Measurements from ENCODE around the gene PPP3R1. TPM values are rescaled to one million over a fixed set of nuclear protein-coding genes. Genes with fewer than 3 reads are reported as not detected.
A peak's percentile ranks its signal among the peaks of the same experiment; 100 is the strongest.

Gene PPP3R1
- total and polyA plus RNA-seq, 7 donors = 19.2 to 69.4 (median 45.7) TPM

DNA sequence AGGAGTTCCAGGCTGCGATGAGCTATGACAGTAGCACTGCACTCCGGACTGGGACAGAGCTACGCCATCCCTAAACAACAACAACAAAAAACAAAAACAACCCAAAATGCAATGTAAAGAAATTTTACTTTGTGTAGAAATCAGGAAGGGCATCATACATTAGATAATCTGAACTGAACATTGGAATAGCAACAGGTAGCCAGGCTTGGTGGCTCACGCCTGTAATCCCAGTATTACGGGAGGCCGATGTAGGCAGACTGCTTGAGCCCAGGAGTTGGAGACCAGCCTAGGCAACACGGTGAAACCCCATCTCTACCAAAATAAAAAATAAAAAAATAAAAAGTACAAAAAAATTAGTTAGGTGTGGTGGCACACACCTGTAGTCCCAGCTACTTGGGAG is 96.7 kb downstream of the PPP3R1 start:
- ATAC-seq (no peak), DNase-seq (no peak)
- Histone ChIP-seq H3K27me3 (ENCODE audit: insufficient read depth in 3 of 3, low read length in 2 of 3) (no peaks in the 10 kb centered on the region), H3K4me1 (peaks cover 34% of the 10 kb centered on the region), H3K9me3 (no peaks in the 10 kb centered on the region), H3K36me3 (ENCODE audit: insufficient read depth in 1 of 2, low read depth in 1 of 2) (peaks cover 5 to 10% of the 10 kb centered on the region in 2 donors), H3K4me3 (peak overlapping the region; percentile 99), H3K27ac (no peak overlapping the region)
- intact Hi-C loops (cut with DNase I) = loop anchor here (2.0 to 5.0 kb wide), 2 partner anchors 97 kb away; partner anchors contain the start of gene PPP3R1 (in 2 of the 2)
- TF ChIP-seq, protein P1, sequence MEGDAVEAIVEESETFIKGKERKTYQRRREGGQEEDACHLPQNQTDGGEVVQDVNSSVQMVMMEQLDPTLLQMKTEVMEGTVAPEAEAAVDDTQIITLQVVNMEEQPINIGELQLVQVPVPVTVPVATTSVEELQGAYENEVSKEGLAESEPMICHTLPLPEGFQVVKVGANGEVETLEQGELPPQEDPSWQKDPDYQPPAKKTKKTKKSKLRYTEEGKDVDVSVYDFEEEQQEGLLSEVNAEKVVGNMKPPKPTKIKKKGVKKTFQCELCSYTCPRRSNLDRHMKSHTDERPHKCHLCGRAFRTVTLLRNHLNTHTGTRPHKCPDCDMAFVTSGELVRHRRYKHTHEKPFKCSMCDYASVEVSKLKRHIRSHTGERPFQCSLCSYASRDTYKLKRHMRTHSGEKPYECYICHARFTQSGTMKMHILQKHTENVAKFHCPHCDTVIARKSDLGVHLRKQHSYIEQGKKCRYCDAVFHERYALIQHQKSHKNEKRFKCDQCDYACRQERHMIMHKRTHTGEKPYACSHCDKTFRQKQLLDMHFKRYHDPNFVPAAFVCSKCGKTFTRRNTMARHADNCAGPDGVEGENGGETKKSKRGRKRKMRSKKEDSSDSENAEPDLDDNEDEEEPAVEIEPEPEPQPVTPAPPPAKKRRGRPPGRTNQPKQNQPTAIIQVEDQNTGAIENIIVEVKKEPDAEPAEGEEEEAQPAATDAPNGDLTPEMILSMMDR (IDR thresholded peaks at IDR 0.05) = no peak
- 93 to 97% (median 96%) methylated on average over 7 of the region's 7 CpGs for WGBS, 3 donors

DNA sequence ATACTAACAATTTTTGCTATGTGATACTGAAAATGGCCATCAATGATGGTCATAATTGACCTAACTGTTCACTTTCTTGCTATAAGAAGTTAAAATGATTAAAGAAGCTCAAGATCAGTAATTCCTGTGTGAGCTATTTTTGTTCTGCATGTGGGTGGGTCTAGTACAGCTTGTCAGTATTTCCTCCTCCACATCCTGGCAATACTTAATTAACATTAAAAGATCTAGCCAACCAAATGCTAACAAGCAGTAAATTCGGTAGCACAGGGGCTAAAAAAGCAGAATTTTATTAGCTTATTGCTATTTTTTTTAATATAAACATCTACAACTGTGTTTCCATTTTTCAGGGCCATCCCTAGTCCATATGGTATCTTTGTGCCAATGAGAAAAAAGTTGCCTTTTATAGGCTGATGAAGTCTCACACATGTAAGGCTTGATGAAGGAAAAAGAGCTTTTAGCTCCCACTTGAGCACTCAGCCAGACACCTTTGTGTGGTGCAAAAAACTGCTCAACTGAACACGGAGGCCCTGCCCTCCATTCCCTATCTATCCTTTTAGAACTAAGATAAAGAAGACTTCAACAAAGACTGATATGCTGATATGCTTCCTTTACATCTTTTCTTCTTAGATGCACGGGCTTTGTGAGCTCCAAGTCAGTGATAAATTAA is 99.5 kb downstream of the PPP3R1 start:
- Histone ChIP-seq H3K4me3 (no peak overlapping the region), H3K9me3 (no peaks in the 10 kb centered on the region), H3K4me1 (peaks cover 21% of the 10 kb centered on the region), H3K27me3 (ENCODE audit: insufficient read depth in 3 of 3, low read length in 2 of 3) (no peaks in the 10 kb centered on the region), H3K27ac (no peak overlapping the region), H3K36me3 (ENCODE audit: insufficient read depth in 1 of 2, low read depth in 1 of 2) (no peaks in the 10 kb centered on the region)
- ATAC-seq = no peak
- no peak for DNase-seq
- intact Hi-C loops (cut with DNase I) = no loop called here
- 58 to 62% (median 60%) methylated on average over 3 of the region's 3 CpGs for WGBS, 3 donors
- TF ChIP-seq, protein P1 (IDR thresholded peaks at IDR 0.05) = no peak

GRCh38 chr2:68151037-68151436 is 101.3 kb downstream of the PPP3R1 start:
- no peak overlapping the region for H3K4me3 ChIP-seq
- no peak overlapping the region for H3K27ac ChIP-seq
- intact Hi-C loops (cut with DNase I) = no loop called here
- ATAC-seq (no peak), DNase-seq (no peak)
- H3K27me3 ChIP-seq (ENCODE audit: insufficient read depth in 3 of 3, low read length in 2 of 3) = no peaks in the 10 kb centered on the region
- peaks cover 15% of the 10 kb centered on the region for H3K4me1 ChIP-seq
- TF ChIP-seq, protein P1 (IDR thresholded peaks at IDR 0.05) = no peak
- H3K9me3 ChIP-seq = no peaks in the 10 kb centered on the region
- H3K36me3 ChIP-seq (ENCODE audit: insufficient read depth in 1 of 2, low read depth in 1 of 2) = peaks cover 0 to 4% of the 10 kb centered on the region in 2 donors

- Histone ChIP-seq H3K27ac (no peak overlapping the region), H3K9me3 (no peaks in the 10 kb centered on the region), H3K4me1 (no peaks in the 10 kb centered on the region), H3K27me3 (ENCODE audit: insufficient read depth in 3 of 3, low read length in 2 of 3) (no peaks in the 10 kb centered on the region), H3K4me3 (no peak overlapping the region), H3K36me3 (ENCODE audit: insufficient read depth in 1 of 2, low read depth in 1 of 2) (peaks cover 3 to 70% of the 10 kb centered on the region in 2 donors)
- TF ChIP-seq, protein P1 (IDR thresholded peaks at IDR 0.05) = no peak
- 85 to 92% (median 90%) methylated on average over 2 of the region's 2 CpGs for WGBS, 3 donors
- ATAC-seq (no peak), DNase-seq (no peak)
- intact Hi-C loops (cut with DNase I) = no loop called here
These were observed 110.5 kb downstream of the PPP3R1 start for GRCh38 chr2:68141875-68142274.

All from psoas muscle (tissue), 8 donors.